ENCODE data around the gene PCSK4.
A peak's percentile ranks its signal among the peaks of the same experiment; 100 is the strongest.

Gene PCSK4

DNA sequence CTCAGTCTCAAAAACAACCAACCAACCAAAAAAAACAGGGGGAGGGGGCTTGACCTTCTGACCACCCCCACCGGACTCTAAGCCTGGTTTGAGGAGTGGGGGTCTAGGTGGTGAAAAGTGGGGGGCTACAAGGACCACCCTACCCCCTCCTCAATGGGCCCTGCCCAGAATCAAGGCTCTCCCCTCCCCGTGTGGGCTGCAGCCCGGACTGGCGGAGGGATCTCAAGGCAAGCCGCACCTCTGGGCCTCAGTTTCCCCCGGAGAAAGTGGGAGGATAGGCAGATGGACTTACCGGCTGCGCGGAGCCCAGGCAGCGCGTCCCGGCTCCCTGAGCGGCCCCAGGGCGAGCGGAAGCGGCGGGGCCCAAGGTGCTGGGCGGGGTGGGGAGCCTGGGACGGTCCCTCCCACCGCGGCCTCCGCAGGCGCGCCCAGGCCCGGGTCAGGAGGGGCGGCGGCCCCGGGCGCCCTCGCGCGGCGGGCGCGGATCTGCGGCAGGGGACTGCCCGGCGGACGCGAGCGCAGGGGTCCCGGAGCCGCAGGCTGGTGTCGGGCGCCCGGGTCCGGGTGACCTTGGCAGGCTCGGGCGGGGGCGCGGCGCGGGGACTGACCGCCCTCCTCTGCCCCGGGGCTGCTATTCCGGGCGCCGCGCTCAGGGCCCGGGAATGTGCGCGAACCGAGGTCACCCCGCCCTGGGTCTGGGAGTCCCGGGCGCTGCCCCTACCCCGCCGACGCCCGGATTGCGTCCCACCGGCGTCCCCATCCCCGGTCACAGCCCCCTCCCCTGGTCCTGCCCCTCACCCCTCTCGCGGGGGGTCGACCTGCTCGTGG is 22.7 kb upstream of the PCSK4 start, which contains the start of gene ADAMTSL5:
Gene ADAMTSL5 (minus strand): TSS at position 349 of the 828 bp plus-strand sequence. CDS start 2,076 bp downstream, outside the sequence.
- Histone ChIP-seq H3K4me3 (peak within 1 kb of the TSS; percentile 44 to 59), H3K27ac (peak within 1 kb of the TSS; percentile 15 to 51), H3K9me3 (peaks cover 0 to 8% (median 0%) of the 10 kb centered on the region in 3 donors), H3K4me1 (peaks cover 0 to 33% (median 15%) of the 10 kb centered on the region in 4 donors), H3K27me3 (peaks cover 0 to 61% of the 10 kb centered on the region in 2 donors), H3K36me3 (no peaks in the 10 kb centered on the region)
- intact Hi-C loops (cut with DNase I; ENCODE audit: low total_unique reads): no loop called here
- no peak for TF ChIP-seq CTCF (IDR thresholded peaks at IDR 0.05)
- no peak for DNase-seq

GRCh38 chr19:1511318-1512317 is 21.5 kb upstream of the PCSK4 start:
- TF ChIP-seq CTCF (IDR thresholded peaks at IDR 0.05): no peak
- DNase-seq: no peak
- Histone ChIP-seq H3K36me3 (no peaks in the 10 kb centered on the region), H3K4me3 (no peak overlapping the region), H3K27ac (no peak overlapping the region), H3K4me1 (peaks cover 0 to 42% (median 23%) of the 10 kb centered on the region in 4 donors), H3K9me3 (peaks cover 0 to 8% (median 0%) of the 10 kb centered on the region in 3 donors), H3K27me3 (peaks cover 0 to 69% of the 10 kb centered on the region in 2 donors)
- intact Hi-C loops (cut with DNase I; ENCODE audit: low total_unique reads): no loop called here

DNA sequence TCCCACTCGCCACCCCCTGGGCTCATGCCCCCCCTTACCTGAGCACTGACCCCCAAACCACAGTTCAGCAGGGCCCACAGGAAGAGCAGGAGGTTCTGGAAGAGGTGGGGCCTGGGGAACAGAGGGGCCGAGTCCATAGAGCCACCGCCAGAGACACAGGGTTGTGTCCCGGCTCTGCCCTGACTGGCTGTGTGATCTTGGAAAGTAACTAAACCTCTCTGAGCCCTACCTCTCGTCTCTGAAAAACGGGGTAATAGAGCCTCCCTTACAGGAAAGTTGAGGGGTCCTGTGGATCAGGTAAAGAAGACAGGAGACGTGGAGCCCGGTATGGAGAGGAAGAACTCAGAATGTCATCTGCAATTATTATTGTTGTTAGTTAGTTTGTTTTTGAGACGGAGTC is 20.7 kb upstream of the PCSK4 start:
- no peak overlapping the region for H3K27ac ChIP-seq
- peaks cover 0 to 67% of the 10 kb centered on the region in 2 donors for H3K27me3 ChIP-seq
- intact Hi-C loops (cut with DNase I; ENCODE audit: low total_unique reads): no loop called here

DNA sequence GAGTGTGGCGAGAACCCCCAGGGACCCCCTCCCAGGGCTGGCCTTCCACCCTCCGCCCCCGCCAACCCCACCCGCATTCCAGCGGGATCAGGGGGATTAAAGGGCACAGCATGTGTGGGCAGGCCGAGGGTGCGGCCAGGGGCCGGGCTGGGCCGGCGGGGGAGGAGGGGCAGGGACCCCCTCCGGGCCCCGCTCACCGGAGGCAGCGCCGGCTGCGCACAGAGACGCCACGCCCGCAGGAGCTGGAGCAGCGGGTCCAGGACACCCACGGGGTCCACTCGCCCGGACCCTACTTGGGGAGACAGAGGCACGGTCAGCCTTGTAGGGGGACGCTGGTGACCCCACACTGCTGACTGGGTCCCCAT is 20.3 kb upstream of the PCSK4 start:
- peaks cover 0 to 8% (median 0%) of the 10 kb centered on the region in 3 donors for H3K9me3 ChIP-seq
- no peak for TF ChIP-seq CTCF (IDR thresholded peaks at IDR 0.05)
- no peak overlapping the region for H3K27ac ChIP-seq
- no peaks in the 10 kb centered on the region for H3K36me3 ChIP-seq
- H3K4me1 ChIP-seq: peaks cover 0 to 42% (median 23%) of the 10 kb centered on the region in 4 donors
- H3K4me3 ChIP-seq: no peak overlapping the region
- peaks cover 0 to 64% of the 10 kb centered on the region in 2 donors for H3K27me3 ChIP-seq
- intact Hi-C loops (cut with DNase I; ENCODE audit: low total_unique reads): no loop called here
- DNase-seq: no peak

More for the DNA sequence above, 20.7 kb upstream of the PCSK4 start:
- H3K4me1 ChIP-seq: peaks cover 0 to 42% (median 23%) of the 10 kb centered on the region in 4 donors
- no peak for DNase-seq
- no peaks in the 10 kb centered on the region for H3K36me3 ChIP-seq
- H3K9me3 ChIP-seq: peaks cover 0 to 8% (median 0%) of the 10 kb centered on the region in 3 donors
- no peak for TF ChIP-seq CTCF (IDR thresholded peaks at IDR 0.05)
- H3K4me3 ChIP-seq: no peak overlapping the region

All from tibial artery (tissue), 4 donors.